Activated naive CD8-positive, alpha-beta T cell treated with anti-CD3 and anti-CD28 coated beads, Interleukin-2, amount 50 U/mL, for 24 hours (primary cell): ENCODE measurements around the gene CDC25C.

Experiments
- ATAC-seq: fragments of 150-1000 bp; cut with Tn5 transposase; one replicate; pipeline ENCODE4 v1.10.0; 2021
- DNase-seq: peaks from one replicate; pipeline ENCODE4 v3.0.0; 2021
- H3K27ac Mint-ChIP-seq: one replicate; pipeline ENCODE4 v1.8.0; 2021; ENCODE audit warnings: mild to moderate bottlenecking, mixed read lengths
- H3K27me3 Mint-ChIP-seq: one replicate; pipeline ENCODE4 v1.8.0; 2021; ENCODE audit warnings: mixed read lengths
- H3K36me3 Mint-ChIP-seq: one replicate; pipeline ENCODE4 v1.8.0; 2021; ENCODE audit warnings: low read depth, mixed read lengths
- H3K4me1 Mint-ChIP-seq: one replicate; pipeline ENCODE4 v1.8.0; 2021; ENCODE audit warnings: mixed read lengths
- H3K4me3 Mint-ChIP-seq: one replicate; pipeline ENCODE4 v1.8.0; 2021; ENCODE audit warnings: mild to moderate bottlenecking, moderate library complexity, mixed read lengths
- H3K9me3 Mint-ChIP-seq: one replicate; pipeline ENCODE4 v1.8.0; 2021; ENCODE audit warnings: mixed read lengths

Gene CDC25C

DNA sequence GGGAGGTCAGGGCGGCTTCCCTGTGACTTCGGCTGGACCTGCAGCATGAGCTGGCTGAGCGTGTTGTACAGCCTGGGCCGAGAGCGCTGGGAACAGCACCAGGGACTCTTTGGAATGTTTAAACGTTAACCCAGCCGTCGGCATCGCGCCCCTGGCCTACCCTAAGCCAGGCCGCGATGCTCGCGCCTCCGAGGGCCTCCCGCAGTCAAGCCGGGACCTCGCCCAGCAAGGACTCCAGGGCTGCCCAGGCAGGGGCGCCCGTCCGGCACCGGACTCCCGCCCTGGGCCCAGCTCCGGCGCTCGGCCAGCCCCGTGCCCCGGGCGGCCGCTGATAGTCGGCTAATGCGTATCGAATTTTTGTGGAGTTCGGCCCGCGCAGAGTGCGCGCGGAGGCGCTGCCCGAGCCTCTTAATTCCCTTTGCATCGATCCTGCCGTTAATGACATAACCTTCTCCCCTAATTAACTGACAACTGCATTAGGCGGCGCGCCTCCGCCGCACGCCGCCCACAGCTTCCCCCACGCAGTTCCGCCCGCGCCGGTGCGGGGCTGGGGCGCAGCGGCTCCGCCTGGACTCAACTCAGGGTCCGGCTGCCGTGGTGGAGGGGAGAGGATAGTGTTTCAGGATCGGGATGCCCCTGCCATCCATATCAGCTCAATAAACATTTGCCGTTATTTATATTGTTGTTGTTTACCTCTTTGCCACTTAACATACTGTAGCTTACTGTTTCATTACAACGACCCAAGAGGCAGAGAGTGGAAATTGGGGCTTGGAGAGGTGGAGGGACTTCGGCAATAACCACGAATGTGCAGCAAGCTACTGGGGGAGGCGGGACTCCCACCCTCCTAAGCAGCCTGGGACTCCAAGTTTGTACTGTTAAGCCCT, 89.7 kb downstream of the CDC25C start:
- H3K27ac Mint-ChIP-seq, result no peak overlapping the region
- DNase-seq, result peak; percentile 10
- no peaks in the 10 kb centered on the region for H3K9me3 Mint-ChIP-seq
- ATAC-seq, result no peak
- H3K4me1 Mint-ChIP-seq, result peaks cover 12% of the 10 kb centered on the region
- H3K27me3 Mint-ChIP-seq, result peaks cover 51% of the 10 kb centered on the region
- no peaks in the 10 kb centered on the region for H3K36me3 Mint-ChIP-seq
- no peak overlapping the region for H3K4me3 Mint-ChIP-seq

DNA sequence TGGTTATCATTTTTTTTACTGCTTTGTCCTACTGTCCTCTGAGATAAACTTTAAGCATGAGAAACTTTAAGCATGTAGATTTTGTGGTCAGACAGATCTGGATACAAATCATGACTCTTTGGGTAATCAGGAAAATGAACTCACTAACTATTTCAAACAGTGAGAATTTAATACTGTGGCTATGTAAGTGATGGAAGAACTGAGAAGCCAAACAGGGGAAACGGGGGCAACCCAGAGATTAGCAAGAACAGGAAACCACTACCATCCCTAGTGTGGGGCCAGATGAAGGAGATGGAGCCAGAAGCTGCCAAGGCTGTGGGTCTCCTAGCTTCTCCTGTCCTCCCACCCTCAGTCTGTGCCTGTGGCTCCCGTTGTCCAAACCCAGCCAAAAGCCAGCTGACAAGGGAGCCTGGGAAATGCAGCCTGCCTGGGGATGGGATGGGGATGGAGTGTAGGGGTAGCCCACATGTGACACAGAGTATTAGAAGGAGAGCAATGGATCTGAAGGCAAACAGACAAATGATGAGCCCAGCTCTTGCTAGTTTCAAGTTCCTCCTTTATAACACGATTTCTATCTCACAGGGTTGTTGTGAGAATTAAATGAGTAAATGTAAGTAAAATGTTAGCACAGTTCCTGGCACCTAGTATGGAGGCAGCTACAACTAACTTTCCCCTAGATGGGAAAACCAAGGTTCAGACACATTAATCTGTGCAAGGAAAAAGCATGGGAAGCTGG, 90.8 kb downstream of the CDC25C start:
- H3K4me3 Mint-ChIP-seq, result no peak overlapping the region
- H3K27me3 Mint-ChIP-seq, result peaks cover 57% of the 10 kb centered on the region
- H3K4me1 Mint-ChIP-seq, result peaks cover 12% of the 10 kb centered on the region

DNA sequence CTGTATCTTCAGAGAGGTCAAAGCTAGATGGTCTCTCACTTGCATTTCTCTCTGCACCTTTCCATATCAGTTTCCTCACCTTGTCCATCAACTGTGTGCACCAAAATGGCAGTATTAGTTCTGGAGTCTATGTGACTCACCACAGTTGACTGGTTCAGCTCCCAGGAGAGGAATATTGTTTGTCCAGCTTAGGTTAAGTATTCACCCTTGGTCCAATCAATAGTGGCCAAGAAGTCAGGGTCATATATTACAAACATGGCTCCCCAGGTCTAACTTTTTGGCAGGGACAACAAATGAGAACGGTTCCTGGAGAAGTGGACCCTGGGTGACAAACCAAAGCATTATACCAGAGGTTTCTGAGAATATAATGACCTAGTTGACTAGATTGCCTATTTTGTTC, 93.6 kb downstream of the CDC25C start:
- no peak for ATAC-seq
- no peaks in the 10 kb centered on the region for H3K36me3 Mint-ChIP-seq
- H3K9me3 Mint-ChIP-seq, result no peaks in the 10 kb centered on the region
- no peak overlapping the region for H3K4me3 Mint-ChIP-seq
- DNase-seq, result no peak
- H3K27me3 Mint-ChIP-seq, result peaks cover 46% of the 10 kb centered on the region
- H3K4me1 Mint-ChIP-seq, result peaks cover 12% of the 10 kb centered on the region
- H3K27ac Mint-ChIP-seq, result no peak overlapping the region

More for the DNA sequence above, 90.8 kb downstream of the CDC25C start:
- ATAC-seq (peak; percentile 93), DNase-seq (peak; percentile 23)
- Mint-ChIP-seq H3K27ac (no peak overlapping the region), H3K9me3 (no peaks in the 10 kb centered on the region), H3K36me3 (no peaks in the 10 kb centered on the region)
